HepG2 (cell line): ENCODE data around the gene SPRN.

Experiments used
- CBX2 ChIP-seq, 2 experiments: fragments of 200-600 bp in 1 of 2; sonication (generic); formaldehyde crosslinking in 1 of 2; IDR thresholded peaks; 2 replicates each; pipeline versions ENCODE4 v1.7.0 to v1.8.1; 2018 to 2022; ENCODE audit warnings: low read depth in 2 of 2, low read length in 1 of 2, mild to moderate bottlenecking in 1 of 2, missing genetic modification reagents in 1 of 2
- DMAP1 ChIP-seq: IDR thresholded peaks from 2 replicates; pipeline ENCODE4 v1.6.1; 2016
- HNF4G ChIP-seq, 2 experiments: sonication (generic) in 1 of 2; formaldehyde crosslinking in 1 of 2; IDR thresholded peaks; 2 replicates each; pipeline versions ENCODE4 v1.4.0 to v1.6.1; 2011 to 2020; ENCODE audit warnings: borderline replicate concordance in 2 of 2, low read depth in 2 of 2, mild to moderate bottlenecking in 2 of 2, low read length in 1 of 2, missing genetic modification reagents in 1 of 2, moderate library complexity in 1 of 2
- POLR2A ChIP-seq, 2 experiments: IDR thresholded peaks; 2 replicates each; pipeline ENCODE4 v1.6.1; 2011; ENCODE audit warnings: low read depth in 2 of 2, low read length in 2 of 2, mild to moderate bottlenecking in 1 of 2, moderate library complexity in 1 of 2; ENCODE audit not compliant: insufficient read depth in 1 of 2
- TF ChIP-seq, protein P1 (sequence below): sonication (generic); formaldehyde crosslinking; IDR thresholded peaks from 2 replicates; pipeline ENCODE4 v1.4.0; 2020; ENCODE audit warnings: missing genetic modification reagents, borderline replicate concordance

DNA sequence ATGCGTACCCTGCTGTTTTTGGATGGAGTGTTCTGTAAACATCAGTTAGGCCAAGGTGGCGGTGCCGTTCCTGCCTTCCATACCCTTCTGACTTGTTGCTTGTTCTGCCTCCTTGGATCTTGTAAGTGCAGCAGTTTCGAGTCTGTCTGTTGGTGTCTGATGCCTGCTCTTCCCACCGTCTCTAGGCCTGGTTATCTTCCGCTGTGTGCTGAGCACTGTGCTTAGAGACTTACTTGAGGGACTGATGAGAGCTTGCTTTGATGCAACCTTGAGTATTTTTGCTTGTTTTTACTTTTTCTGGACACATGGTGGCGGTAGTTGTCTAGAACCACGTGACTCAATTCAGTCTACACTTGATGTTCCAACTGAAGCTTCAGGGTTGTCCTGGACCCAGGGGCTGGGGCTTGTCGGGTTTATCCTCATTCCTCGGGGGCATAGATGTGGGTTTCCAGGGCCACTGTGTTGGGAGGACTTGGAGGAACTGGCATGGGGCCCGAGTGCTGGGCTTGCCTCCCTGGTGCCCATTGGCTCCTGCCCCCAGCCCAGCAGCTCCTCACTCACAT, 14.4 kb upstream of the SPRN start:
- TF ChIP-seq, protein P1, sequence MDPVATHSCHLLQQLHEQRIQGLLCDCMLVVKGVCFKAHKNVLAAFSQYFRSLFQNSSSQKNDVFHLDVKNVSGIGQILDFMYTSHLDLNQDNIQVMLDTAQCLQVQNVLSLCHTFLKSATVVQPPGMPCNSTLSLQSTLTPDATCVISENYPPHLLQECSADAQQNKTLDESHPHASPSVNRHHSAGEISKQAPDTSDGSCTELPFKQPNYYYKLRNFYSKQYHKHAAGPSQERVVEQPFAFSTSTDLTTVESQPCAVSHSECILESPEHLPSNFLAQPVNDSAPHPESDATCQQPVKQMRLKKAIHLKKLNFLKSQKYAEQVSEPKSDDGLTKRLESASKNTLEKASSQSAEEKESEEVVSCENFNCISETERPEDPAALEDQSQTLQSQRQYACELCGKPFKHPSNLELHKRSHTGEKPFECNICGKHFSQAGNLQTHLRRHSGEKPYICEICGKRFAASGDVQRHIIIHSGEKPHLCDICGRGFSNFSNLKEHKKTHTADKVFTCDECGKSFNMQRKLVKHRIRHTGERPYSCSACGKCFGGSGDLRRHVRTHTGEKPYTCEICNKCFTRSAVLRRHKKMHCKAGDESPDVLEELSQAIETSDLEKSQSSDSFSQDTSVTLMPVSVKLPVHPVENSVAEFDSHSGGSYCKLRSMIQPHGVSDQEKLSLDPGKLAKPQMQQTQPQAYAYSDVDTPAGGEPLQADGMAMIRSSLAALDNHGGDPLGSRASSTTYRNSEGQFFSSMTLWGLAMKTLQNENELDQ (CRISPR knock-in tag): no peak
- TF ChIP-seq CBX2 (IDR thresholded peaks at IDR 0.05; ENCODE audit: low read depth, low read length) (no peak), CBX2 (CRISPR knock-in tag; IDR thresholded peaks at IDR 0.05; ENCODE audit: low read depth) (no peak), DMAP1 (no peak), POLR2A (IDR thresholded peaks at IDR 0.05; ENCODE audit: insufficient read depth in 1 of 2, low read depth in 2 of 2, low read length in 2 of 2) (no peak), HNF4G (IDR thresholded peaks at IDR 0.05; ENCODE audit: borderline replicate concordance, low read depth, low read length) (no peak), HNF4G (CRISPR knock-in tag; IDR thresholded peaks at IDR 0.05; ENCODE audit: borderline replicate concordance, low read depth) (no peak)
